K562 (cell line): ENCODE results near the gene DNAJC8. TPM values are rescaled to one million over a fixed set of nuclear protein-coding genes. Genes with fewer than 3 reads are reported as not detected.

ENCODE experiments used
- CCNT2 ChIP-seq: IDR thresholded peaks from 2 replicates; pipeline ENCODE4 v1.6.1; 2011; ENCODE audit warnings: borderline replicate concordance, low read depth, mild to moderate bottlenecking, moderate library complexity, mixed read lengths, low read length; ENCODE audit not compliant: insufficient read length; ENCODE audit errors: extremely low read depth
- KAT7 ChIP-seq: sonication (generic); formaldehyde crosslinking; IDR thresholded peaks from 2 replicates; pipeline ENCODE4 v1.8.0; 2022; ENCODE audit warnings: missing genetic modification reagents, mild to moderate bottlenecking, borderline replicate concordance
- MAZ ChIP-seq, 2 experiments: fragments of 450-650 bp in 1 of 2; sonication (generic) in 1 of 2; formaldehyde crosslinking; IDR thresholded peaks in 1 of 2; conservative IDR thresholded peaks in 1 of 2; 2 replicates each; pipeline versions ENCODE4 v1.4.0 to v1.5.0; 2020; ENCODE audit warnings: mild to moderate bottlenecking in 1 of 2, missing genetic modification reagents in 1 of 2
- PCBP2 ChIP-seq: fragments of 200-400 bp; formaldehyde crosslinking; IDR thresholded peaks from 2 replicates; pipeline ENCODE4 v1.6.1; 2018; ENCODE audit warnings: low read length, low read depth, mild to moderate bottlenecking, moderate library complexity; ENCODE audit not compliant: poor library complexity, severe bottlenecking
- RBBP5 ChIP-seq: fragments of 200-600 bp; sonication (generic); IDR thresholded peaks from 2 replicates; pipeline ENCODE4 v1.6.1; 2012; ENCODE audit warnings: borderline replicate concordance, mild to moderate bottlenecking, low read length, control low read depth, inconsistent platforms; ENCODE audit not compliant: insufficient read depth, poor library complexity, severe bottlenecking
- RBM14 ChIP-seq: fragments of 200-400 bp; formaldehyde crosslinking; IDR thresholded peaks from 2 replicates; pipeline ENCODE4 v1.6.1; 2018; ENCODE audit warnings: low read depth, mild to moderate bottlenecking, low read length, moderate library complexity, borderline replicate concordance; ENCODE audit not compliant: insufficient read depth
- TRIM24 ChIP-seq, 2 experiments: fragments of 450-650 bp; IDR thresholded peaks; 2 replicates each; pipeline ENCODE4 v1.6.1; 2016
- XRCC5 ChIP-seq: fragments of 200-400 bp; formaldehyde crosslinking; IDR thresholded peaks from 2 replicates; pipeline ENCODE4 v1.6.1; 2017; ENCODE audit warnings: low read depth, mild to moderate bottlenecking, low read length
- polyA plus RNA-seq, 8 experiments: library from polyadenylated mRNA; depleted of rRNA in 4 of 8; stranded (reverse) in 5 of 8; unstranded in 3 of 8; fragments of >200 nt; fragmentation: Nextera tagmentation in 2 of 8; fragmentation: Illumina TruSeq in 1 of 8; extraction: Ambion mirVana in 2 of 8; extraction: Trizol in 1 of 8; gene quantifications; 2 replicates each; pipeline versions ENCODE4 v1.2.1 to v1.2.3, GENCODE V29; 2011 to 2014; ENCODE audit warnings: inconsistent platforms in 1 of 8, missing spikeins in 1 of 8
- total RNA-seq, 7 experiments: library from RNA; depleted of rRNA in 6 of 7; stranded (reverse); fragments of >200 nt in 6 of 7; fragmentation: Illumina TruSeq in 2 of 7; extraction: Trizol in 2 of 7; gene quantifications; 2 replicates each; pipeline versions ENCODE4 v1.2.1 to v1.2.3, GENCODE V29; 2011 to 2021; ENCODE audit warnings: low replicate concordance in 1 of 7
- TF ChIP-seq, protein P1 (sequence below): fragments of 250-450 bp; sonication (Bioruptor Pico); IDR thresholded peaks from 2 replicates; pipeline ENCODE4 v1.9.0; 2021; ENCODE audit warnings: mild to moderate bottlenecking, inconsistent platforms
- TF ChIP-seq, protein P2 (sequence below): fragments of 200-800 bp; sonication (Bioruptor generic); IDR thresholded peaks from 2 replicates; pipeline ENCODE4 v1.6.1; 2017; ENCODE audit warnings: missing genetic modification characterization, missing compliant biosample characterization
- TF ChIP-seq, protein P3 (sequence below), 3 experiments: fragments of 200-800 bp in 1 of 3; sonication (Bioruptor generic) in 1 of 3; sonication (generic) in 1 of 3; formaldehyde crosslinking in 1 of 3; IDR thresholded peaks; 2 replicates each; pipeline versions ENCODE4 v1.6.1 to v1.8.0; 2016 to 2022; ENCODE audit warnings: mild to moderate bottlenecking in 2 of 3, missing compliant biosample characterization in 2 of 3, missing genetic modification characterization in 2 of 3, missing genetic modification reagents in 1 of 3
- TF ChIP-seq, protein P4 (sequence below): sonication (generic); formaldehyde crosslinking; IDR thresholded peaks from 2 replicates; pipeline ENCODE4 v1.8.0; 2023; ENCODE audit warnings: missing genetic modification reagents, mild to moderate bottlenecking, borderline replicate concordance

The DNAJC8 gene
- total and polyA plus RNA-seq, 9 of the 15 experiments (the other 6 are each of a cell fraction or from before 2014, with no cell fraction given): 143 to 508 (median 209) TPM

DNA sequence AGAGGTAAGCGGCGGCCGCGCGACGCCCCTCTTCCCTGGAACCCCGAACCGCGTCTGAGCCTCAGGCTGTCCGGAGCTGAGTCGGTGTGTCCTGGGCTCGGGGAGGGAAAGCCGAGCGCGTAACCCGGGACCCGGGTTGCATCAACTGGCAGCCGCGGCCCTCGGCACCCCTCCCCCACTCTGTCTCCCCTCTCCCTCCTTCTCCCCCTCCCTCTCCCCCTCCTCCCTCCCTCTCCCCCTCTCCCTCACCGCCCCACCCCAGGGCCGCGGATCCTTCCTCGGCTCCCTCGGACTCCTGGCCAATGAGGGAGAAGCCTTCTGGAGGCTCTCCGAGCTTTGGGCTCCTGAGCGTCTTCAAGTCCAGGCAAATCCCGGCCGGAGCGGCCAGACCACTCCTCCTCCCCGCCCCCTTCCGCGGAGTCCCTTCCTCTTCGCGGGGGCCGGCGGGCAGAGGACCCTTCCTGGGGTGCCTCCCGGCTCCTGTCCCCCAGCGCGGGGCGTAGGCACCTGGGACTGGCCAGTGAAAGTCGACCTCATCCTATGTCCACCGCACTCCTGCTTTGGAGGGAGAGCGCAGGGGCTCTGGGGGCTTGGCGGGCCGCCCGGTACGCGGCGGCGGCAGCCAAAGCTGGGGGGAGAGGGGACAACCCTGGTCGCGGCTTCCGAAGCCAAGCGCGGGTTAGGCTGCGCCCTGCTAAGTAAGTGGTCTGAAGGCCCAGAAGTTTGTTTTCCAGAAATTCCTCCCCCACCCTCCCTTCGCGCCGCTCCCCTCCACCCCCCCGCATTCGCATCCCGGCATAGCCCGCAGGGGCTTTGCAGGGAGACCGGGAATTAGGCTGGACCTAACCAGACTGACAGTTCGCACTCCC lies 27.3 kb upstream of the DNAJC8 start (continued):
- TF ChIP-seq CCNT2: peak; percentile 24
- TF ChIP-seq, protein P1, sequence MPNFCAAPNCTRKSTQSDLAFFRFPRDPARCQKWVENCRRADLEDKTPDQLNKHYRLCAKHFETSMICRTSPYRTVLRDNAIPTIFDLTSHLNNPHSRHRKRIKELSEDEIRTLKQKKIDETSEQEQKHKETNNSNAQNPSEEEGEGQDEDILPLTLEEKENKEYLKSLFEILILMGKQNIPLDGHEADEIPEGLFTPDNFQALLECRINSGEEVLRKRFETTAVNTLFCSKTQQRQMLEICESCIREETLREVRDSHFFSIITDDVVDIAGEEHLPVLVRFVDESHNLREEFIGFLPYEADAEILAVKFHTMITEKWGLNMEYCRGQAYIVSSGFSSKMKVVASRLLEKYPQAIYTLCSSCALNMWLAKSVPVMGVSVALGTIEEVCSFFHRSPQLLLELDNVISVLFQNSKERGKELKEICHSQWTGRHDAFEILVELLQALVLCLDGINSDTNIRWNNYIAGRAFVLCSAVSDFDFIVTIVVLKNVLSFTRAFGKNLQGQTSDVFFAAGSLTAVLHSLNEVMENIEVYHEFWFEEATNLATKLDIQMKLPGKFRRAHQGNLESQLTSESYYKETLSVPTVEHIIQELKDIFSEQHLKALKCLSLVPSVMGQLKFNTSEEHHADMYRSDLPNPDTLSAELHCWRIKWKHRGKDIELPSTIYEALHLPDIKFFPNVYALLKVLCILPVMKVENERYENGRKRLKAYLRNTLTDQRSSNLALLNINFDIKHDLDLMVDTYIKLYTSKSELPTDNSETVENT: 0 out of 2 replicates have a peak, but pooled peaks have one; percentile 53
- TF ChIP-seq PCBP2: peak; percentile 99
- TF ChIP-seq RBM14: peak; percentile 97; the same call in 1 of the 2 replicates
- no peak for TF ChIP-seq TRIM24 (IDR thresholded peaks at IDR 0.05)
- TF ChIP-seq RBBP5: peak; percentile 92
- TF ChIP-seq, protein P2, sequence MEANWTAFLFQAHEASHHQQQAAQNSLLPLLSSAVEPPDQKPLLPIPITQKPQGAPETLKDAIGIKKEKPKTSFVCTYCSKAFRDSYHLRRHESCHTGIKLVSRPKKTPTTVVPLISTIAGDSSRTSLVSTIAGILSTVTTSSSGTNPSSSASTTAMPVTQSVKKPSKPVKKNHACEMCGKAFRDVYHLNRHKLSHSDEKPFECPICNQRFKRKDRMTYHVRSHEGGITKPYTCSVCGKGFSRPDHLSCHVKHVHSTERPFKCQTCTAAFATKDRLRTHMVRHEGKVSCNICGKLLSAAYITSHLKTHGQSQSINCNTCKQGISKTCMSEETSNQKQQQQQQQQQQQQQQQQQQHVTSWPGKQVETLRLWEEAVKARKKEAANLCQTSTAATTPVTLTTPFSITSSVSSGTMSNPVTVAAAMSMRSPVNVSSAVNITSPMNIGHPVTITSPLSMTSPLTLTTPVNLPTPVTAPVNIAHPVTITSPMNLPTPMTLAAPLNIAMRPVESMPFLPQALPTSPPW (CRISPR knock-in tag): peak; percentile 65
- TF ChIP-seq XRCC5: 0 out of 2 replicates have a peak, but pooled peaks have one; percentile 6
- TF ChIP-seq, protein P3, sequence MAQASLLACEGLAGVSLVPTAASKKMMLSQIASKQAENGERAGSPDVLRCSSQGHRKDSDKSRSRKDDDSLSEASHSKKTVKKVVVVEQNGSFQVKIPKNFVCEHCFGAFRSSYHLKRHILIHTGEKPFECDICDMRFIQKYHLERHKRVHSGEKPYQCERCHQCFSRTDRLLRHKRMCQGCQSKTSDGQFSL (CRISPR knock-in tag; IDR thresholded peaks at IDR 0.05): 0 out of 2 replicates have a peak, but pooled peaks have one; percentile 33
- TF ChIP-seq, protein P3 (tag; IDR thresholded peaks at IDR 0.05): peak in 1 of 2 experiments; percentile 38; a peak in 1 of 4 replicates
- TF ChIP-seq MAZ (CRISPR knock-in tag; conservative IDR thresholded peaks at IDR 0.05 in 1 of 2, IDR thresholded peaks at IDR 0.05 in 1 of 2): 0 out of 4 replicates have a peak, but pooled peaks of 1 of the 2 experiments have one; percentile 25
- no peak; the same call in 1 of the 2 replicates for TF ChIP-seq KAT7
- TF ChIP-seq, protein P4, sequence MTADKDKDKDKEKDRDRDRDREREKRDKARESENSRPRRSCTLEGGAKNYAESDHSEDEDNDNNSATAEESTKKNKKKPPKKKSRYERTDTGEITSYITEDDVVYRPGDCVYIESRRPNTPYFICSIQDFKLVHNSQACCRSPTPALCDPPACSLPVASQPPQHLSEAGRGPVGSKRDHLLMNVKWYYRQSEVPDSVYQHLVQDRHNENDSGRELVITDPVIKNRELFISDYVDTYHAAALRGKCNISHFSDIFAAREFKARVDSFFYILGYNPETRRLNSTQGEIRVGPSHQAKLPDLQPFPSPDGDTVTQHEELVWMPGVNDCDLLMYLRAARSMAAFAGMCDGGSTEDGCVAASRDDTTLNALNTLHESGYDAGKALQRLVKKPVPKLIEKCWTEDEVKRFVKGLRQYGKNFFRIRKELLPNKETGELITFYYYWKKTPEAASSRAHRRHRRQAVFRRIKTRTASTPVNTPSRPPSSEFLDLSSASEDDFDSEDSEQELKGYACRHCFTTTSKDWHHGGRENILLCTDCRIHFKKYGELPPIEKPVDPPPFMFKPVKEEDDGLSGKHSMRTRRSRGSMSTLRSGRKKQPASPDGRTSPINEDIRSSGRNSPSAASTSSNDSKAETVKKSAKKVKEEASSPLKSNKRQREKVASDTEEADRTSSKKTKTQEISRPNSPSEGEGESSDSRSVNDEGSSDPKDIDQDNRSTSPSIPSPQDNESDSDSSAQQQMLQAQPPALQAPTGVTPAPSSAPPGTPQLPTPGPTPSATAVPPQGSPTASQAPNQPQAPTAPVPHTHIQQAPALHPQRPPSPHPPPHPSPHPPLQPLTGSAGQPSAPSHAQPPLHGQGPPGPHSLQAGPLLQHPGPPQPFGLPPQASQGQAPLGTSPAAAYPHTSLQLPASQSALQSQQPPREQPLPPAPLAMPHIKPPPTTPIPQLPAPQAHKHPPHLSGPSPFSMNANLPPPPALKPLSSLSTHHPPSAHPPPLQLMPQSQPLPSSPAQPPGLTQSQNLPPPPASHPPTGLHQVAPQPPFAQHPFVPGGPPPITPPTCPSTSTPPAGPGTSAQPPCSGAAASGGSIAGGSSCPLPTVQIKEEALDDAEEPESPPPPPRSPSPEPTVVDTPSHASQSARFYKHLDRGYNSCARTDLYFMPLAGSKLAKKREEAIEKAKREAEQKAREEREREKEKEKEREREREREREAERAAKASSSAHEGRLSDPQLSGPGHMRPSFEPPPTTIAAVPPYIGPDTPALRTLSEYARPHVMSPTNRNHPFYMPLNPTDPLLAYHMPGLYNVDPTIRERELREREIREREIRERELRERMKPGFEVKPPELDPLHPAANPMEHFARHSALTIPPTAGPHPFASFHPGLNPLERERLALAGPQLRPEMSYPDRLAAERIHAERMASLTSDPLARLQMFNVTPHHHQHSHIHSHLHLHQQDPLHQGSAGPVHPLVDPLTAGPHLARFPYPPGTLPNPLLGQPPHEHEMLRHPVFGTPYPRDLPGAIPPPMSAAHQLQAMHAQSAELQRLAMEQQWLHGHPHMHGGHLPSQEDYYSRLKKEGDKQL (CRISPR knock-in tag): 0 out of 2 replicates have a peak, but pooled peaks have one; percentile 5
